WTC11 (cell line): ENCODE data around the gene NUMBL. TPM values are rescaled to one million over a fixed set of nuclear protein-coding genes. Genes with fewer than 3 reads are reported as not detected.

Experiments used
- ATAC-seq: fragments of 200-7000 bp; cut with Tn5 transposase; 2 replicates; pipeline ENCODE4 v1.10.0; 2021; ENCODE audit warnings: mild to moderate bottlenecking, moderate library complexity
- CTCF ChIA-PET: fragments of 300-600 bp; sonication (Branson Sonifier 250); formaldehyde crosslinking; loops from one replicate; lab custom pipeline; 2021; ENCODE audit warnings: antibody characterized with exemption; lab: Charles Lee
- POLR2A ChIA-PET: fragments of 350-600 bp; sonication (Branson Sonifier 250); formaldehyde crosslinking; loops from one replicate; lab custom pipeline; 2021; ENCODE audit warnings: antibody characterized with exemption; lab: Charles Lee
- DNase-seq: peaks from one replicate; pipeline ENCODE4 v3.0.0; 2021; ENCODE audit warnings: low spot score
- H3K27ac Mint-ChIP-seq: 2 replicates; pipeline ENCODE4 v1.8.0; 2021; ENCODE audit warnings: mixed read lengths
- H3K27me3 Mint-ChIP-seq: 2 replicates; pipeline ENCODE4 v1.8.0; 2021; ENCODE audit warnings: low read depth, mild to moderate bottlenecking, moderate library complexity, mixed read lengths
- H3K36me3 Mint-ChIP-seq: 2 replicates; pipeline ENCODE4 v1.8.0; 2021; ENCODE audit warnings: mixed read lengths
- H3K4me1 Mint-ChIP-seq: 2 replicates; pipeline ENCODE4 v1.8.0; 2022; ENCODE audit warnings: mixed read lengths
- H3K4me3 Mint-ChIP-seq: 2 replicates; pipeline ENCODE4 v1.8.0; 2021; ENCODE audit warnings: mild to moderate bottlenecking, moderate library complexity, mixed read lengths
- H3K9me3 Mint-ChIP-seq: 2 replicates; pipeline ENCODE4 v1.8.0; 2021; ENCODE audit warnings: mixed read lengths
- ARID4B ChIP-seq: sonication (generic); formaldehyde crosslinking; IDR thresholded peaks from 2 replicates; pipeline ENCODE4 v1.8.0; 2023; ENCODE audit warnings: missing genetic modification reagents, mild to moderate bottlenecking, borderline replicate concordance
- CREM ChIP-seq: sonication (generic); formaldehyde crosslinking; IDR thresholded peaks from 2 replicates; pipeline ENCODE4 v1.8.1; 2022; ENCODE audit warnings: mild to moderate bottlenecking, missing genetic modification reagents, moderate library complexity
- CTCF ChIP-seq: fragments of 200-600 bp; IDR thresholded peaks from 2 replicates; pipeline ENCODE4 v1.8.0; 2022; ENCODE audit warnings: antibody characterized with exemption
- E2F5 ChIP-seq: sonication (generic); formaldehyde crosslinking; IDR thresholded peaks from 2 replicates; pipeline ENCODE4 v1.8.1; 2022; ENCODE audit warnings: mild to moderate bottlenecking, moderate library complexity, missing genetic modification reagents
- GABPB1 ChIP-seq: sonication (generic); formaldehyde crosslinking; IDR thresholded peaks from 2 replicates; pipeline ENCODE4 v1.8.1; 2023; ENCODE audit warnings: mild to moderate bottlenecking, missing genetic modification reagents
- HMGXB4 ChIP-seq: sonication (generic); formaldehyde crosslinking; IDR thresholded peaks from 2 replicates; pipeline ENCODE4 v1.8.1; 2023; ENCODE audit warnings: mild to moderate bottlenecking, moderate library complexity, missing genetic modification reagents
- JAZF1 ChIP-seq: fragments of 250-450 bp; sonication (Bioruptor Pico); IDR thresholded peaks from 2 replicates; pipeline ENCODE4 v1.9.0; 2021; ENCODE audit warnings: moderate library complexity, mild to moderate bottlenecking, inconsistent platforms
- NFE2L1 ChIP-seq: sonication (generic); formaldehyde crosslinking; IDR thresholded peaks from 2 replicates; pipeline ENCODE4 v1.8.1; 2023; ENCODE audit warnings: missing genetic modification reagents
- PRDM15 ChIP-seq: sonication (generic); formaldehyde crosslinking; IDR thresholded peaks from 2 replicates; pipeline ENCODE4 v1.8.0; 2022; ENCODE audit warnings: missing genetic modification reagents
- SP1 ChIP-seq: sonication (generic); formaldehyde crosslinking; conservative IDR thresholded peaks from 2 replicates; pipeline ENCODE4 v1.8.1; 2022; ENCODE audit warnings: missing genetic modification reagents
- TCF7 ChIP-seq: sonication (generic); formaldehyde crosslinking; IDR thresholded peaks from 2 replicates; pipeline ENCODE4 v1.8.0; 2022; ENCODE audit warnings: mild to moderate bottlenecking, low read depth, missing genetic modification reagents, moderate library complexity
- ZBTB43 ChIP-seq: sonication (generic); formaldehyde crosslinking; IDR thresholded peaks from 2 replicates; pipeline ENCODE4 v1.8.1; 2023; ENCODE audit warnings: mild to moderate bottlenecking, missing genetic modification reagents
- ZNF219 ChIP-seq: sonication (generic); formaldehyde crosslinking; IDR thresholded peaks from 2 replicates; pipeline ENCODE4 v1.8.0; 2023; ENCODE audit warnings: missing genetic modification reagents, mild to moderate bottlenecking, borderline replicate concordance
- total RNA-seq: library from RNA; stranded (reverse); gene quantifications from 3 replicates; pipeline ENCODE4 v1.2.3, GENCODE V29; 2021

The NUMBL gene
- total RNA-seq, 1 experiment from 2014 or later = 30.3 TPM

- Mint-ChIP-seq H3K27me3 (no peaks in the 10 kb centered on the region), H3K4me3 (peak overlapping the region; percentile 91), H3K36me3 (peaks cover 13% of the 10 kb centered on the region), H3K27ac (peak overlapping the region; percentile 94), H3K9me3 (no peaks in the 10 kb centered on the region), H3K4me1 (peaks cover 33% of the 10 kb centered on the region)
- ChIA-PET POLR2A (interaction anchor here (1.0 to 2.2 kb wide), 12 partner anchors 10 to 252 kb away, joined by 3 to 18 read pairs (median 4); partner anchors contain the start of genes ACTMAP, BLVRB, EGLN2 and NUMBL), CTCF (interaction anchor here (0.6 to 2.2 kb wide), 11 partner anchors 15 to 487 kb away, joined by 3 to 16 read pairs (median 6); partner anchors contain the start of genes ACTMAP, EGLN2, NUMBL and RAB4B)
- ATAC-seq = no peak
- TF ChIP-seq ZNF219 (CRISPR knock-in tag) (no peak), PRDM15 (CRISPR knock-in tag) (0 out of 2 replicates have a peak, but pooled peaks have one; percentile 11), NFE2L1 (CRISPR knock-in tag) (no peak)
- no peak for DNase-seq
Observed at GRCh38 chr19:40717325-40717879, 27.0 kb upstream of the NUMBL start.

GRCh38 chr19:40716482-40717324 lies 26.3 kb upstream of the NUMBL start, which contains the start of the genes COQ8B and ITPKC:
COQ8B (minus strand) TSS chr19:40716886; CDS start chr19:40714632, 2,254 bp downstream.
ITPKC (plus strand) TSS chr19:40717112; CDS start chr19:40717136, 24 bp downstream.
- H3K9me3 Mint-ChIP-seq = no peaks in the 10 kb centered on the region
- ChIA-PET POLR2A (interaction anchor here (0.6 to 2.2 kb wide), 14 partner anchors 11 to 251 kb away, joined by 3 to 18 read pairs (median 4); partner anchors contain the start of genes ACTMAP, BLVRB, EGLN2 and NUMBL), CTCF (interaction anchor here (0.6 to 2.2 kb wide), 14 partner anchors 14 to 731 kb away, joined by 3 to 16 read pairs (median 6); partner anchors contain the start of genes ACTMAP, EGLN2, NUMBL and RAB4B)
- peak within 1 kb of the TSS; percentile 99 for H3K27ac Mint-ChIP-seq
- peak; percentile 100 for DNase-seq
- H3K4me3 Mint-ChIP-seq = peak within 1 kb of the TSS; percentile 98
- no peaks in the 10 kb centered on the region for H3K27me3 Mint-ChIP-seq
- TF ChIP-seq GABPB1 (peak; percentile 37; the same call in 1 of the 2 replicates), CREM (CRISPR knock-in tag) (peak; percentile 75; the same call in 1 of the 2 replicates), CTCF (no peak), TCF7 (CRISPR knock-in tag) (no peak), ARID4B (CRISPR knock-in tag) (peak; percentile 55; the same call in 1 of the 2 replicates), HMGXB4 (no peak; the same call in 1 of the 2 replicates), E2F5 (CRISPR knock-in tag) (0 out of 2 replicates have a peak, but pooled peaks have one; percentile 57), JAZF1 (CRISPR knock-in tag) (no peak), ZBTB43 (no peak), SP1 (CRISPR knock-in tag) (peak; percentile 96)
- H3K36me3 Mint-ChIP-seq = peaks cover 13% of the 10 kb centered on the region
- H3K4me1 Mint-ChIP-seq = peaks cover 33% of the 10 kb centered on the region
- ATAC-seq = peak; percentile 55
